Tibial artery (tissue), 4 donors: ENCODE results near the gene FLOT1.

ENCODE experiments used
- DNase-seq, 2 donors: peaks; one replicate each; pipeline ENCODE4 v3.0.0-alpha.2; 2019
- H3K27ac ChIP-seq, 2 donors: fragments of 200-600 bp; sonication (generic) in 1 of 2; 1 replicate in 1 of 2; 2 replicates in 1 of 2; pipeline ENCODE4 v1.5.1; 2018 to 2019; ENCODE audit warnings: mild to moderate bottlenecking in 1 of 2
- H3K27me3 ChIP-seq, 2 donors: fragments of 200-600 bp; sonication (generic) in 1 of 2; one replicate each; pipeline versions ENCODE4 v1.5.1 to v1.6.0; 2016 to 2019
- H3K36me3 ChIP-seq, 3 donors: fragments of 200-600 bp; sonication (generic) in 2 of 3; one replicate each; pipeline ENCODE4 v1.5.1; 2016 to 2019; ENCODE audit warnings: mild to moderate bottlenecking in 2 of 3
- H3K4me1 ChIP-seq, 4 donors: fragments of 200-600 bp; sonication (generic) in 2 of 4; 1 replicate in 3 of 4; 2 replicates in 1 of 4; pipeline ENCODE4 v1.5.1; 2016 to 2019
- H3K4me3 ChIP-seq, 2 donors: fragments of 200-600 bp; sonication (generic) in 1 of 2; 1 replicate in 1 of 2; 2 replicates in 1 of 2; pipeline ENCODE4 v1.5.1; 2018 to 2019; ENCODE audit warnings: mild to moderate bottlenecking in 2 of 2
- H3K9me3 ChIP-seq, 3 donors: fragments of 200-600 bp; sonication (generic) in 1 of 3; one replicate each; pipeline ENCODE4 v1.5.1; 2016 to 2019
- intact Hi-C: fragments of 100-400 bp; cut with DNase I; formaldehyde crosslinking; loops from one replicate; pipeline ENCODE4 v1.15.0; 2023; ENCODE audit warnings: low total_unique reads
- TF ChIP-seq, protein P1 (sequence below), 2 experiments: fragments of 200-600 bp in 1 of 2; fragments of 450-650 bp in 1 of 2; IDR thresholded peaks; one replicate each; pipeline ENCODE4 v1.5.1; 2017 to 2019; ENCODE audit warnings: antibody characterized with exemption in 2 of 2, mild to moderate bottlenecking in 1 of 2, moderate library complexity in 1 of 2

Gene FLOT1

GRCh38 chr6:30689022-30689865 lies 53.2 kb downstream of the FLOT1 start:
- intact Hi-C loops = no loop called here
- Histone ChIP-seq H3K36me3 (no peaks in the 10 kb centered on the region), H3K4me3 (no peak overlapping the region), H3K4me1 (peaks cover 0 to 62% (median 36%) of the 10 kb centered on the region in 4 donors), H3K9me3 (no peaks in the 10 kb centered on the region), H3K27ac (peak overlapping the region; percentile 94 to 100), H3K27me3 (no peaks in the 10 kb centered on the region)
- TF ChIP-seq, protein P1, sequence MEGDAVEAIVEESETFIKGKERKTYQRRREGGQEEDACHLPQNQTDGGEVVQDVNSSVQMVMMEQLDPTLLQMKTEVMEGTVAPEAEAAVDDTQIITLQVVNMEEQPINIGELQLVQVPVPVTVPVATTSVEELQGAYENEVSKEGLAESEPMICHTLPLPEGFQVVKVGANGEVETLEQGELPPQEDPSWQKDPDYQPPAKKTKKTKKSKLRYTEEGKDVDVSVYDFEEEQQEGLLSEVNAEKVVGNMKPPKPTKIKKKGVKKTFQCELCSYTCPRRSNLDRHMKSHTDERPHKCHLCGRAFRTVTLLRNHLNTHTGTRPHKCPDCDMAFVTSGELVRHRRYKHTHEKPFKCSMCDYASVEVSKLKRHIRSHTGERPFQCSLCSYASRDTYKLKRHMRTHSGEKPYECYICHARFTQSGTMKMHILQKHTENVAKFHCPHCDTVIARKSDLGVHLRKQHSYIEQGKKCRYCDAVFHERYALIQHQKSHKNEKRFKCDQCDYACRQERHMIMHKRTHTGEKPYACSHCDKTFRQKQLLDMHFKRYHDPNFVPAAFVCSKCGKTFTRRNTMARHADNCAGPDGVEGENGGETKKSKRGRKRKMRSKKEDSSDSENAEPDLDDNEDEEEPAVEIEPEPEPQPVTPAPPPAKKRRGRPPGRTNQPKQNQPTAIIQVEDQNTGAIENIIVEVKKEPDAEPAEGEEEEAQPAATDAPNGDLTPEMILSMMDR (IDR thresholded peaks at IDR 0.05) = no peak
- DNase-seq = peak in 1 of 2 donors; percentile 57

- Histone ChIP-seq H3K27me3 (no peaks in the 10 kb centered on the region), H3K27ac (peak overlapping the region; percentile 94 to 100), H3K4me1 (peaks cover 0 to 67% (median 39%) of the 10 kb centered on the region in 4 donors), H3K36me3 (no peaks in the 10 kb centered on the region), H3K4me3 (peak overlapping the region; percentile 64 to 90), H3K9me3 (no peaks in the 10 kb centered on the region)
- TF ChIP-seq, protein P1 (IDR thresholded peaks at IDR 0.05) = no peak
- DNase-seq = peak in 1 of 2 donors; percentile 59
- intact Hi-C loops = no loop called here
These were observed 53.9 kb downstream of the FLOT1 start for GRCh38 chr6:30688569-30688968.

- no peaks in the 10 kb centered on the region for H3K27me3 ChIP-seq
- peak overlapping the region; percentile 64 to 90 for H3K4me3 ChIP-seq
- intact Hi-C loops = no loop called here
- H3K27ac ChIP-seq = peak overlapping the region; percentile 94 to 100
- TF ChIP-seq, protein P1 (IDR thresholded peaks at IDR 0.05) = peak; percentile 24 to 33
- peak; percentile 55 to 81 for DNase-seq
- peaks cover 0 to 75% (median 47%) of the 10 kb centered on the region in 4 donors for H3K4me1 ChIP-seq
- H3K36me3 ChIP-seq = no peaks in the 10 kb centered on the region
- no peaks in the 10 kb centered on the region for H3K9me3 ChIP-seq
These were observed 54.6 kb downstream of the FLOT1 start for GRCh38 chr6:30687659-30688431.

DNA sequence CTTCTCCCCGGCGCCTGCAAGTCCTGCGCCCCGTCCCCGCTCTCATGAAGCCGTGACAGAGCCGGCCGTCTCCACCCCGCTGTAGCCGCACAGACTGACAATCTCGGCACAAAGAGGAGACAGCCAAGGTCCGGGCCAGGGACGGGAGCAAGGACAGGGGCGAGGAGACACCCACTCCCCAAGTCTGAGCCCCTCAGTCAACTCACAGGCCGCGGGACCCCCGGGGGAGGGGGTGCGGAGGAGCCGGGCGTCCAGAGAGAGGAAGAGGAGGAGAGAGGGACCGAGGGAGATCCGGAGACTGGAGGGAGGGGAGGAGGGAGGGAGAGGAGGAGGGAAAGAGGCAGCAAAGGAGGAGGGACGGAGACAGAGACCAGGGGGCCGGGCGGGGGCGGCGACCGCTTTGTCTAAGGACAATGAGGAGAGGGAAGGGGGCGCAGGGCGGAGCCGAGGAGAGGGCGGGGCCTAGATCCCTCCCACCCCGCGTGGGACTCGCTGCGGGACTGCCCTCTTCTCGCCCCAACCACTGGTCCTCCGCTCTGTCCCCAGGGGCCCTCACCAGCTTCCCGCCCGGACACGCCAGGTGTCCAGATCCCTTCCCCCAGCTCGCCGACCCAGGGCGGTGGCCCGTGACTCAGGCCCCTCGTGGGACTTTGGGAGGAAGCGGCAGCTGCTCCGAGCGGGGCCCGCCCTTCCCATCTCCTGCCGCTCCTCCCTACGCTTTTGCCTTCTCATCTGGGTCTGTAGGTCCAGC lies 55.4 kb downstream of the FLOT1 start:
- TF ChIP-seq, protein P1 (IDR thresholded peaks at IDR 0.05) = no peak
- H3K27ac ChIP-seq = peak overlapping the region; percentile 94 to 100
- no peaks in the 10 kb centered on the region for H3K9me3 ChIP-seq
- peaks cover 0 to 82% (median 51%) of the 10 kb centered on the region in 4 donors for H3K4me1 ChIP-seq
- intact Hi-C loops = no loop called here
- DNase-seq = peak; percentile 96 to 99
- no peaks in the 10 kb centered on the region for H3K27me3 ChIP-seq
- H3K36me3 ChIP-seq = no peaks in the 10 kb centered on the region
- peak overlapping the region; percentile 64 to 90 for H3K4me3 ChIP-seq
